Esophagus muscularis mucosa (tissue), 4 donors: ENCODE measurements around the gene GOPC. TPM values are rescaled to one million over a fixed set of nuclear protein-coding genes. Genes with fewer than 3 reads are reported as not detected.

ENCODE experiments used
- DNase-seq: peaks from one replicate; pipeline ENCODE4 v3.0.0-alpha.2; 2017; ENCODE audit errors: extremely low spot score
- H3K27ac ChIP-seq, 4 donors: fragments of 200-600 bp; sonication (generic); replicated peaks in 1 of 4; 1 replicate in 3 of 4; 2 replicates in 1 of 4; pipeline ENCODE4 v1.5.1; 2016 to 2019; ENCODE audit warnings: mild to moderate bottlenecking in 1 of 4
- H3K27me3 ChIP-seq, 4 donors: fragments of 200-600 bp; sonication (generic); one replicate each; pipeline versions ENCODE4 v1.5.1 to v1.6.0; 2016 to 2019
- H3K36me3 ChIP-seq, 4 donors: fragments of 200-600 bp; sonication (generic); one replicate each; pipeline ENCODE4 v1.5.1; 2016 to 2019
- H3K4me1 ChIP-seq, 4 donors: fragments of 200-600 bp; sonication (generic); one replicate each; pipeline ENCODE4 v1.5.1; 2016 to 2019
- H3K4me3 ChIP-seq, 4 donors: fragments of 200-600 bp; sonication (generic); 1 replicate in 2 of 4; 2 replicates in 2 of 4; pipeline ENCODE4 v1.5.1; 2016 to 2019; ENCODE audit warnings: mild to moderate bottlenecking in 4 of 4, moderate library complexity in 1 of 4
- H3K9me3 ChIP-seq, 4 donors: fragments of 200-600 bp; sonication (generic); 1 replicate in 3 of 4; 2 replicates in 1 of 4; pipeline ENCODE4 v1.5.1; 2016 to 2019
- CTCF ChIP-seq, 3 experiments: fragments of 200-600 bp in 2 of 3; fragments of 450-650 bp in 1 of 3; sonication (generic) in 2 of 3; IDR thresholded peaks; one replicate each; pipeline ENCODE4 v1.5.1; 2017 to 2019; ENCODE audit warnings: antibody characterized with exemption in 3 of 3, mild to moderate bottlenecking in 2 of 3, moderate library complexity in 1 of 3
- EP300 ChIP-seq: sonication (generic); formaldehyde crosslinking; IDR thresholded peaks from one replicate; pipeline ENCODE4 v1.6.1; 2017; ENCODE audit warnings: antibody characterized with exemption
- POLR2A ChIP-seq: fragments of 450-650 bp; IDR thresholded peaks from one replicate; pipeline ENCODE4 v1.6.1; 2017; ENCODE audit warnings: antibody characterized with exemption, moderate library complexity, mild to moderate bottlenecking, low read depth
- POLR2AphosphoS5 ChIP-seq, 2 donors: sonication (generic); formaldehyde crosslinking; IDR thresholded peaks; one replicate each; pipeline ENCODE4 v1.6.1; 2017; ENCODE audit warnings: antibody characterized with exemption in 2 of 2
- WGBS: methylation state at CpG from one replicate; pipeline ENCODE4 v1.1.5; 2018; 5-methylcytosine and 5-hydroxymethylcytosine counted together
- intact Hi-C: fragments of 100-400 bp; cut with DNase I; formaldehyde crosslinking; loops from one replicate; pipeline ENCODE4 v1.15.1; 2023
- total RNA-seq, 4 donors: library from RNA; depleted of rRNA; stranded (reverse); fragments of >200 nt; gene quantifications; one replicate each; pipeline versions ENCODE4 v1.1.0 to v1.2.1, GENCODE V29; 2016

GOPC gene
- total RNA-seq, 4 donors from 2014 or later: 18.8 to 25.7 (median 22.8) TPM

DNA sequence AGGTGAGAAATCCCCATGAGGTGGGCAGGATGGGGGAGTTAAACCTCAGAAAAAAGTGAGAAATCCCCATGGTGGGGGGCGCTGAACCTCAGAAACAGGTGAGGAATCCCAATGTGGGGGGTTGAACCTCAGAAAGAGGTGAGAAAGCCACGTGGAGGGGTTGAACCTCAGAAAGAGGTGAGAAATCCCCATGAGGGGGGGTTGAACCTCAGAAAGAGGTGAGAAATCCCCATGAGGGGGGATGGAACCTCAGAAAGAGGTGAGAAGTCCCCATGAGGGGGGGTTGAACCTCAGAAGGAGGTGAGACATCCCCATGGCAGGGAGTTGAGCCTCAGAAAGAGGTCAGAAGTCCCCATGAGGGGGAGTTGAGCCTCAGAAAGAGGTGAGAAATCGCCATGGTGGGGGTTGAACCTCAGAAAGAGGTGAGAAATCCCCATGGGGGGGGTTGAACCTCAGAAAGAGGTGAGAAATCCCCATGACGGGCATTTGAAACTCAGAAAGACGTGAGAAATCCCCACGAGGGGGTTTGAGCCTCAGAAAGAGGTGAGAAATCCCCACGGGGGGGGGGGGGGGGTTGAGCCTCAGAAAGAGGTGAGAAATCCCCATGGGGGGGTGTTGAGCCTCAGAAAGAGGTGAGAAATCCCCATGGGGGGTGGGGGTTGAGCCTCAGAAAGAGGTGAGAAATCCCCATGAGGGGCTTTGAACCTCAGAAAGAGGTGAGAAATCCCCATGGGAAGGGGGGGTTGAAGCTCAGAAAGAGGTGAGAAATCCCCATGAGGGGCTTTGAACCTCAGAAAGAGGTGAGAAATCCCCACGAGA is 14.3 kb upstream of the GOPC start:
- no peak for TF ChIP-seq POLR2A
- TF ChIP-seq EP300: no peak
- TF ChIP-seq POLR2AphosphoS5 (IDR thresholded peaks at IDR 0.05): no peak
- no peak for TF ChIP-seq CTCF (IDR thresholded peaks at IDR 0.05)
- no peak for DNase-seq
- 83% methylated on average over 8 of the region's 8 CpGs for WGBS
- Histone ChIP-seq H3K9me3 (no peaks in the 10 kb centered on the region), H3K4me1 (no peaks in the 10 kb centered on the region), H3K36me3 (no peaks in the 10 kb centered on the region), H3K27me3 (no peaks in the 10 kb centered on the region), H3K4me3 (no peak overlapping the region), H3K27ac (no peak overlapping the region)
- intact Hi-C loops: no loop called here

DNA sequence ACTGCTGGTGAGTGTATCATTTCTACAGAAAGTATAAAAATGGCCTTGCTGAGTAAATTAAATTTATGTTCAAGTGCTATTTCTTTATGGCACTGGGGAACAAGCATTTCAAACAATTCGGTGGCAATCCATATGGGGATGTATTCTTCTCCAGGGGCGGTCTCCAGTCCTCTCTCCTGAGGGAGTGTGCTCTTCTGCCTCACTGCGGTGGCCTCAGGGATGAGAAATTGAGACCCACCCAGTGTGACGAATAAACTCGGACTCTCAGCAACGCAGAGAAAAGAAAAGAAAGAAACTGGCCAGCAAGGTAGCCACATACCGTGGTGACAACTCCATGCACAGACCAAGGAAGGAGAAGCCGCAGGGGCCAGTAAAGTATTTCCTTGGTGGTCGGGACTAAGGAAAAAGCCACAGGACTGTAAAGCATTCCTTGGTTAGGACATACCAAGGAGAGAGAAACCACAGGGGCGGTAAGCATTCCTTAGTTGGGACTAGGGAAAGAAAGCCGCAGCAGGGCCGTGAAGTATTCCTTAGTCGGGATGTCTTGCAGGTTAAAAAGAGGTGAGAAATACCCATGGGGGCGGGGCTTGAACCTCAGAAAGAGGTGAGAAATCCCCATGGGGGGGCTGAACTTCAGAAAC is 13.6 kb upstream of the GOPC start:
- DNase-seq: no peak
- intact Hi-C loops: no loop called here
- WGBS: 85% methylated on average over 14 of the region's 14 CpGs
- Histone ChIP-seq H3K36me3 (no peaks in the 10 kb centered on the region), H3K27ac (no peak overlapping the region), H3K27me3 (no peaks in the 10 kb centered on the region), H3K9me3 (no peaks in the 10 kb centered on the region), H3K4me3 (no peak overlapping the region), H3K4me1 (no peaks in the 10 kb centered on the region)
- no peak for TF ChIP-seq CTCF (IDR thresholded peaks at IDR 0.05)
- no peak for TF ChIP-seq POLR2AphosphoS5 (IDR thresholded peaks at IDR 0.05)
- no peak for TF ChIP-seq EP300
- TF ChIP-seq POLR2A: no peak

GRCh38 chr6:117613920-117614560 is 11.7 kb upstream of the GOPC start:
- no peak overlapping the region for H3K4me3 ChIP-seq
- intact Hi-C loops: no loop called here
- TF ChIP-seq POLR2AphosphoS5 (IDR thresholded peaks at IDR 0.05): no peak
- no peak for TF ChIP-seq CTCF (IDR thresholded peaks at IDR 0.05)
- TF ChIP-seq POLR2A: no peak
- no peak for TF ChIP-seq EP300
- H3K4me1 ChIP-seq: no peaks in the 10 kb centered on the region
- 60% methylated on average over 4 of the region's 4 CpGs for WGBS
- DNase-seq: no peak
- H3K27ac ChIP-seq: no peak overlapping the region
- no peaks in the 10 kb centered on the region for H3K9me3 ChIP-seq
- peaks cover 0 to 6% (median 0%) of the 10 kb centered on the region in 4 donors for H3K27me3 ChIP-seq
- H3K36me3 ChIP-seq: no peaks in the 10 kb centered on the region

GRCh38 chr6:117607511-117607910 is 5.2 kb upstream of the GOPC start:
- Histone ChIP-seq H3K36me3 (no peaks in the 10 kb centered on the region), H3K4me3 (no peak overlapping the region), H3K27ac (no peak overlapping the region), H3K4me1 (peaks cover 5 to 8% (median 6%) of the 10 kb centered on the region in 4 donors), H3K27me3 (peaks cover 0 to 6% (median 0%) of the 10 kb centered on the region in 4 donors), H3K9me3 (no peaks in the 10 kb centered on the region)
- TF ChIP-seq CTCF (IDR thresholded peaks at IDR 0.05) (no peak), EP300 (no peak), POLR2A (no peak), POLR2AphosphoS5 (IDR thresholded peaks at IDR 0.05) (no peak)
- intact Hi-C loops: loop anchor here (5.0 kb wide), 1 partner anchor 260 kb away; no protein-coding TSS in a partner anchor
- DNase-seq: no peak
- 78% methylated on average over 3 of the region's 3 CpGs for WGBS
